Neuronal stem cell (in vitro differentiated cells): ENCODE measurements around the gene CLEC14A.

ENCODE experiments used
- DNase-seq: peaks from one replicate; pipeline ENCODE4 v3.0.0-alpha.2; 2013; ENCODE audit warnings: low spot score
- H2AFZ ChIP-seq: one replicate; pipeline ENCODE4 v1.6.1; 2013; ENCODE audit warnings: mild to moderate bottlenecking, low read length, inconsistent platforms
- H2AK5ac ChIP-seq: 2 replicates; pipeline ENCODE4 v1.6.1; 2013; ENCODE audit warnings: low read depth, mild to moderate bottlenecking, inconsistent platforms, low read length, moderate library complexity, mixed read lengths
- H2BK120ac ChIP-seq: 2 replicates; pipeline ENCODE4 v1.6.1; 2013; ENCODE audit warnings: low read depth, mild to moderate bottlenecking, inconsistent platforms, low read length, moderate library complexity, mixed read lengths
- H2BK12ac ChIP-seq: one replicate; pipeline ENCODE4 v1.6.1; 2013; ENCODE audit warnings: low read length, inconsistent platforms
- H2BK15ac ChIP-seq: 2 replicates; pipeline ENCODE4 v1.6.1; 2013; ENCODE audit warnings: mild to moderate bottlenecking, low read length, inconsistent platforms, mixed read lengths
- H2BK5ac ChIP-seq: one replicate; pipeline ENCODE4 v1.6.1; 2013; ENCODE audit warnings: inconsistent platforms, mild to moderate bottlenecking, low read length, moderate library complexity
- H3K14ac ChIP-seq: one replicate; pipeline ENCODE4 v1.6.1; 2013; ENCODE audit warnings: low read length, inconsistent platforms
- H3K18ac ChIP-seq: 2 replicates; pipeline ENCODE4 v1.6.1; 2013; ENCODE audit warnings: low read length, inconsistent platforms
- H3K23ac ChIP-seq: 2 replicates; pipeline ENCODE4 v1.6.1; 2013; ENCODE audit warnings: low read depth, mild to moderate bottlenecking, mixed read lengths, low read length, inconsistent platforms; ENCODE audit not compliant: poor library complexity
- H3K27ac ChIP-seq: replicated peaks from 3 replicates; pipeline ENCODE4 v1.5.1; 2013; ENCODE audit warnings: low read length, inconsistent platforms
- H3K27me3 ChIP-seq, 3 experiments: 2 replicates each; pipeline ENCODE4 v1.6.1; 2013; ENCODE audit warnings: low read length in 3 of 3, mild to moderate bottlenecking in 2 of 3, inconsistent platforms in 1 of 3, low read depth in 1 of 3, mixed read lengths in 1 of 3, moderate library complexity in 1 of 3; ENCODE audit not compliant: control insufficient read depth in 3 of 3, insufficient read depth in 3 of 3
- H3K36me3 ChIP-seq, 2 donors: replicated peaks in 1 of 2; 2 replicates each; pipeline ENCODE4 v1.6.1; 2013; ENCODE audit warnings: low read length in 2 of 2; ENCODE audit not compliant: control insufficient read depth in 2 of 2, insufficient read depth in 2 of 2
- H3K4ac ChIP-seq: 2 replicates; pipeline ENCODE4 v1.6.1; 2013; ENCODE audit warnings: inconsistent platforms, mild to moderate bottlenecking, low read length, moderate library complexity
- H3K4me1 ChIP-seq, 2 donors: 1 replicate in 1 of 2; 2 replicates in 1 of 2; pipeline ENCODE4 v1.6.1; 2013; ENCODE audit warnings: low read length in 2 of 2, low read depth in 1 of 2; ENCODE audit not compliant: control insufficient read depth in 2 of 2, insufficient read depth in 1 of 2
- H3K4me2 ChIP-seq: one replicate; pipeline ENCODE4 v1.6.1; 2013; ENCODE audit warnings: mild to moderate bottlenecking, low read length, inconsistent platforms; ENCODE audit not compliant: insufficient read depth, poor library complexity, severe bottlenecking
- H3K4me3 ChIP-seq, 2 donors: 2 replicates each; pipeline ENCODE4 v1.5.1; 2013; ENCODE audit warnings: low read length in 2 of 2, mild to moderate bottlenecking in 2 of 2, inconsistent platforms in 1 of 2, moderate library complexity in 1 of 2
- H3K79me1 ChIP-seq: one replicate; pipeline ENCODE4 v1.6.1; 2013; ENCODE audit warnings: low read depth, mild to moderate bottlenecking, inconsistent platforms, low read length, moderate library complexity
- H3K9ac ChIP-seq: one replicate; pipeline ENCODE4 v1.6.1; 2013; ENCODE audit warnings: mild to moderate bottlenecking, low read depth, low read length, inconsistent platforms; ENCODE audit not compliant: poor library complexity
- H3K9me3 ChIP-seq, 2 donors: replicated peaks in 1 of 2; 2 replicates each; pipeline versions ENCODE3 to v1.6.1; 2013; ENCODE audit warnings: low read length in 2 of 2, mild to moderate bottlenecking in 2 of 2, inconsistent platforms in 1 of 2, low read depth in 1 of 2, mixed read lengths in 1 of 2, moderate library complexity in 1 of 2; ENCODE audit not compliant: control insufficient read depth in 2 of 2, insufficient read depth in 1 of 2
- H4K8ac ChIP-seq: one replicate; pipeline ENCODE4 v1.6.1; 2013; ENCODE audit warnings: low read depth, mild to moderate bottlenecking, inconsistent platforms, low read length, moderate library complexity
- H4K91ac ChIP-seq: one replicate; pipeline ENCODE4 v1.6.1; 2013; ENCODE audit warnings: low read length, low read depth, mild to moderate bottlenecking, inconsistent platforms; ENCODE audit not compliant: poor library complexity
- WGBS, 2 donors: extraction: QIAGEN DNeasy Blood & Tissue Kit; methylation state at CpG; one replicate each; pipeline ENCODE4 v1.1.7; 2013; ENCODE audit warnings: missing lambda C conversion rate in 2 of 2, mixed read lengths in 1 of 2; ENCODE audit not compliant: insufficient read length in 2 of 2, insufficient replicate concordance in 1 of 2; ENCODE audit errors: extremely low coverage in 2 of 2; 5-methylcytosine and 5-hydroxymethylcytosine counted together

Gene CLEC14A

DNA sequence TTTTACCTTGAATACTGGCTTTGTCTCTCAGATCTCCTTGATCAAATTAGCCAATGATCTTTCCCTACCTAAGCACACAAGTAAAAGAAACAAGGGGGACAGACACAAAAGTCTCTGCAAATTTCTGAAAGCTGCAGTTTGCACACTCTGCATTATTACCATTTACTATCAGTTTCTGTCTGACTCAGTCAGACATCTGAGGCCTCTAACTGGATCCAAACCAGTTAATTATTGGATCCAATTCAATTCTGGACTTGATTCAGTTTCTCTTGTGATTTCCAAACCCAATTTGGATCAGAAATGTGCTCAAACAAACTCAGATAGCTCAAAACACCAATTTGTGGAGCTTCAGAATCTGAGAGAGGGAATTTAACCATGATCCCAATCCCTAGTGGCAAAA, 31.6 kb downstream of the CLEC14A start:
- Histone ChIP-seq H3K36me3 (no peaks in the 10 kb centered on the region), H3K4me3 (no peak overlapping the region), H3K4me1 (no peaks in the 10 kb centered on the region), H3K18ac (no peak overlapping the region), H4K8ac (no peak overlapping the region), H3K14ac (no peak overlapping the region), H2BK120ac (no peak overlapping the region), H2BK15ac (no peak overlapping the region), H3K4me2 (no peak overlapping the region), H3K9ac (no peak overlapping the region), H3K9me3 (no peaks in the 10 kb centered on the region), H3K27ac (no peak overlapping the region), H3K27me3 (no peaks in the 10 kb centered on the region), H4K91ac (no peak overlapping the region), H2AK5ac (no peak overlapping the region), H2AFZ (no peak overlapping the region), H2BK12ac (no peak overlapping the region), H3K79me1 (no peaks in the 10 kb centered on the region), H3K4ac (no peak overlapping the region), H2BK5ac (no peak overlapping the region), H3K23ac (no peak overlapping the region)
- DNase-seq = no peak

- no peak overlapping the region for H2BK15ac ChIP-seq
- H3K23ac ChIP-seq = no peak overlapping the region
- no peak overlapping the region for H3K4ac ChIP-seq
- no peak overlapping the region for H2BK12ac ChIP-seq
- H3K14ac ChIP-seq = no peak overlapping the region
- H2BK120ac ChIP-seq = no peak overlapping the region
- H3K4me1 ChIP-seq = no peaks in the 10 kb centered on the region
- H4K91ac ChIP-seq = no peak overlapping the region
- no peaks in the 10 kb centered on the region for H3K36me3 ChIP-seq
- H3K9ac ChIP-seq = no peak overlapping the region
- no peak overlapping the region for H3K27ac ChIP-seq
- no peak overlapping the region for H4K8ac ChIP-seq
- no peak overlapping the region for H2AFZ ChIP-seq
- no peak overlapping the region for H2AK5ac ChIP-seq
- H3K18ac ChIP-seq = no peak overlapping the region
- H2BK5ac ChIP-seq = no peak overlapping the region
- no peak overlapping the region for H3K4me2 ChIP-seq
- no peak for DNase-seq
- no peak overlapping the region for H3K4me3 ChIP-seq
- no peaks in the 10 kb centered on the region for H3K79me1 ChIP-seq
- H3K9me3 ChIP-seq = no peaks in the 10 kb centered on the region
- H3K27me3 ChIP-seq = no peaks in the 10 kb centered on the region
- no CpG with 5 or more reads among the region's 3 CpGs for WGBS, 2 donors
Measured at GRCh38 chr14:38221077-38221476, 34.8 kb downstream of the CLEC14A start.

- H3K9me3 ChIP-seq = no peaks in the 10 kb centered on the region
- H3K23ac ChIP-seq = no peak overlapping the region
- no peak overlapping the region for H3K4me2 ChIP-seq
- H2AFZ ChIP-seq = no peak overlapping the region
- no peak overlapping the region for H2AK5ac ChIP-seq
- no peak overlapping the region for H3K4me3 ChIP-seq
- H3K27me3 ChIP-seq = peaks cover 0 to 8% (median 0%) of the 10 kb centered on the region in 3 experiments
- H2BK120ac ChIP-seq = no peak overlapping the region
- H3K9ac ChIP-seq = no peak overlapping the region
- no peak overlapping the region for H2BK12ac ChIP-seq
- H3K4ac ChIP-seq = no peak overlapping the region
- no peaks in the 10 kb centered on the region for H3K4me1 ChIP-seq
- no peaks in the 10 kb centered on the region for H3K79me1 ChIP-seq
- no peaks in the 10 kb centered on the region for H3K36me3 ChIP-seq
- WGBS, 2 donors = no CpG with 5 or more reads among the region's 2 CpGs
- H2BK15ac ChIP-seq = no peak overlapping the region
- no peak overlapping the region for H4K91ac ChIP-seq
- no peak overlapping the region for H3K14ac ChIP-seq
- H3K18ac ChIP-seq = no peak overlapping the region
- no peak for DNase-seq
- H2BK5ac ChIP-seq = no peak overlapping the region
- H4K8ac ChIP-seq = no peak overlapping the region
- no peak overlapping the region for H3K27ac ChIP-seq
Measured at GRCh38 chr14:38217553-38217952, 38.3 kb downstream of the CLEC14A start.

DNA sequence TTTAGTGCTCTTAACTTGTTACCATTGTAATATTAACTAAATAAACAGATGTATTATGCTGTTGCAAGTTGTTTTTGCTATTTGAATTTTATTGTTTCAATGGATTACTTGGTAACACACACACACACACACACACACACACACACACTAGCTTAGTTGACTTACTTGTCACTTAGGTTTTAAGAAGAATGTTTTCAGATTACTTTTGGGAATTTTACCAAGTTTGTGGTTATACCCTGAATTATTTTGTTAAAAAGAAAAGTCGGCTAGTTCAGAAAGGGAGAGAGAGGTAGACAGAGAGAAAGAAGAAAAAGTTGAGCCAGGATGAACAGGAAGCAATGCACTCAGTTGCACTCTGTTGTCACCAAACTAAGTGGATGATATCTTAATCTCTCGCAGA, 42.9 kb downstream of the CLEC14A start:
- no peaks in the 10 kb centered on the region for H3K36me3 ChIP-seq
- no peak overlapping the region for H4K8ac ChIP-seq
- H4K91ac ChIP-seq = no peak overlapping the region
- H2BK120ac ChIP-seq = no peak overlapping the region
- H2BK12ac ChIP-seq = no peak overlapping the region
- H3K14ac ChIP-seq = no peak overlapping the region
- no peaks in the 10 kb centered on the region for H3K79me1 ChIP-seq
- no peak for DNase-seq
- no peak overlapping the region for H3K23ac ChIP-seq
- H3K27me3 ChIP-seq = peaks cover 26 to 52% (median 41%) of the 10 kb centered on the region in 3 experiments
- H3K18ac ChIP-seq = no peak overlapping the region
- no peak overlapping the region for H3K4me2 ChIP-seq
- H3K4ac ChIP-seq = no peak overlapping the region
- peaks cover 0 to 13% of the 10 kb centered on the region in 2 donors for H3K9me3 ChIP-seq
- no peak overlapping the region for H3K27ac ChIP-seq
- no peak overlapping the region for H3K4me3 ChIP-seq
- no peak overlapping the region for H3K9ac ChIP-seq
- H2BK15ac ChIP-seq = no peak overlapping the region
- H3K4me1 ChIP-seq = peaks cover 0 to 16% of the 10 kb centered on the region in 2 donors
- no peak overlapping the region for H2AK5ac ChIP-seq
- no CpG with 5 or more reads among the region's 2 CpGs for WGBS, 2 donors
- no peak overlapping the region for H2AFZ ChIP-seq
- H2BK5ac ChIP-seq = no peak overlapping the region
